Ureter (tissue), 1 donor: Measurements from ENCODE around the gene ACY1. TPM values are rescaled to one million over a fixed set of nuclear protein-coding genes. Genes with fewer than 3 reads are reported as not detected.
"Not testable (repeated sequence)": the region's sequence is repeated elsewhere in the genome, so short reads cannot be mapped to it uniquely, and the experiment has no call there.

Experiments
- DNase-seq: peaks from one replicate; pipeline ENCODE4 v3.0.0-alpha.2; 2020; ENCODE audit warnings: low spot score
- total RNA-seq: library from RNA; stranded (reverse); gene quantifications from one replicate; pipeline ENCODE4 v1.2.4, GENCODE V29; 2023
- donor health status: DM: yes; HTN: yes; CAD: no.

The ACY1 gene
- total RNA-seq, 1 donor from 2014 or later = 72.8 TPM

- no peak for DNase-seq
Observed at GRCh38 chr3:51983578-51984268, 388 bp downstream of the ACY1 start.

DNA sequence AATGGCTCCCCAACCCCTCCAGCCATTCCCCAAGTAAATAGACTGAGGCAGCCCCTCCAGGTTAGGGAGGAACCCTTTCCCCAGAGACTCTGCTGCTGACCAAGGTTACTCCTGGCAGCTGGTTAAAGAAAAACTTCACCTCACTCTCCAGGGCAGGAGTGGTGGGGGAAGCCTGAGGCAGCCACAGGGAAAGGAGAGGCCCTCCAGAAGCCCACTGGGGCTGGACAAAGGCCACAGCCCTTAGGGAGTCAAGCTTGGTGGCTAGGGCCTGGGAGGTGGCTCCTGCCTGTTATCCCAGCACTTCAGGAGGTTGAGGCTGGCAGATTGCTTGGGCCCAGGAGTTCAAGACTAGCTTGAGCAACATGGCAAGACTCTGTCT lies 923 bp downstream of the ACY1 start:
- no peak for DNase-seq

GRCh38 chr3:51985063-51985462 lies 1.7 kb downstream of the ACY1 start:
- no peak for DNase-seq

GRCh38 chr3:51986010-51986947 lies 2.9 kb downstream of the ACY1 start:
- DNase-seq = no peak

- DNase-seq = no peak
Observed at GRCh38 chr3:51987568-51987967, 4.2 kb downstream of the ACY1 start.

DNA sequence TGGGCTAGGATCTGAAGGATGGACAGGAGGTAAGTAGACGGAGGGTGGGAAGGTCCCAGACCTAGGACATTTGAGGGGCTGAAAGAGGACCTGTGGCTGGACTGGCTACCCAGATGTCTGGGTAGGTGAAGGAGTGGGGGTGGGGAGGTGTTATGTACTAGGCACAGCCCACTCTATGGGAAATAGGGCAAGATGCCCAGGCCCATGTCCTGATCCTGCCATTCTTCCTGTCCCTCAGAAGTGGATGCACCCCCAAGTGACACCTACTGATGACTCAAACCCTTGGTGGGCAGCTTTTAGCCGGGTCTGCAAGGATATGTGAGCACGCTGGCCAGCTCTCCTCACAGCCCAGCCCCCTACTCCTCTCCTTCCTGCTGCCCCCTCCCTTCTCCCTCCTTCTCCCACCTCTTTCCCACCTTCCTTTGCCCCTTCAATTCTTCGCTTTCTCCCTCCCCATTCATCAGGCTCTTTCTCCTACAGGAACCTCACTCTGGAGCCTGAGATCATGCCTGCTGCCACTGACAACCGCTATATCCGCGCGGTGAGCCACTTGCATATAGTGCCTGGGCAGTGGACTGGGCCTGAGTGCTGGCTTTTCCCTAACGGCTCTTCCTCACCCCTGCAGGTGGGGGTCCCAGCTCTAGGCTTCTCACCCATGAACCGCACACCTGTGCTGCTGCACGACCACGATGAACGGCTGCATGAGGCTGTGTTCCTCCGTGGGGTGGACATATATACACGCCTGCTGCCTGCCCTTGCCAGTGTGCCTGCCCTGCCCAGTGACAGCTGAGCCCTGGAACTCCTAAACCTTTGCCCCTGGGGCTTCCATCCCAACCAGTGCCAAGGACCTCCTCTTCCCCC lies 5.2 kb downstream of the ACY1 start:
- no peak for DNase-seq

DNA sequence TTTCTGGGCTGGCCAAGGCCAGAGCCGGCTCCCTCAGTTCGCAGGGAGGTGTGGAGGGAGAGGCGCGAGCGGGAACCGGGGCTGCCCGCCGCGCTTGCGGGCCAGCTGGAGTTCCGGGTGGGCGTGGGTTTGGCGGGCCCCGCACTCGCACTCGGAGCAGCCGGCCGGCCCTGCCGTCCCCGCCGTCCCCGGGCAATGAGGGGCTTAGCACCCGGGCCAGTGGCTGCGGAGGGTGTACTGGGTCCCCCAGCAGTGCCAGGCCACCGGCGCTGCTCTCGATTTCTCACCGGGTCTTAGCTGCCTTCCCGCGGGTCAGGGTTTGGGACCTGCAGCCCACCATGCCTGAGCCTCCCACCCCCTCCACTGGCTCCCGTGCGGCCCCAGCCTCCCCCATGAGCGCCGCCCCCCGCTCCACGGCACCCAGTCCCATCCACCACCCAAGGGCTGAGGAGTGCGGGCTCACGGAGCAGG lies 7.2 kb downstream of the ACY1 start:
- not testable (repeated sequence) for DNase-seq

- no peak for DNase-seq
Observed at GRCh38 chr3:51992017-51992682, 8.8 kb downstream of the ACY1 start.

GRCh38 chr3:51993657-51994056 lies 10.3 kb downstream of the ACY1 start:
- DNase-seq = not testable (repeated sequence)

DNA sequence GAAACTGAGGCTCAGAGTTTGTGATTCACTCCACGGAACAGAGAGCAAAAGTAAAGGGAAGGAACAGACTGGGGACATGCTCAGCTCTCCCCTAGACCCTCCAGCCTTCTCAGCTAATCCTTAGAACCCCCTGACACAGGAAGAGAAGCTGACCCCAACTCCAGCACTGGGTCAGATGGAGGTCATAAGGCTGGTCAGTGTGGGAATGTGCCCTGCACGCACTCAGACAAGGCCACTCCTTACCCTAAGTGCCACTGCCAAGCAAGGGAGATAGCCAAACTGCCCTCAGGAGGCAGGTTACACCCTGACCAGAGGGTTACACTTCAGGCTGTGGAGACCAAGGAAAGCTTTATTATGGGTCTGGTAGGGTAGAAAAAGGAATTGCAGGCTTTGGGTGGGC lies 11.2 kb downstream of the ACY1 start:
- DNase-seq = no peak

DNA sequence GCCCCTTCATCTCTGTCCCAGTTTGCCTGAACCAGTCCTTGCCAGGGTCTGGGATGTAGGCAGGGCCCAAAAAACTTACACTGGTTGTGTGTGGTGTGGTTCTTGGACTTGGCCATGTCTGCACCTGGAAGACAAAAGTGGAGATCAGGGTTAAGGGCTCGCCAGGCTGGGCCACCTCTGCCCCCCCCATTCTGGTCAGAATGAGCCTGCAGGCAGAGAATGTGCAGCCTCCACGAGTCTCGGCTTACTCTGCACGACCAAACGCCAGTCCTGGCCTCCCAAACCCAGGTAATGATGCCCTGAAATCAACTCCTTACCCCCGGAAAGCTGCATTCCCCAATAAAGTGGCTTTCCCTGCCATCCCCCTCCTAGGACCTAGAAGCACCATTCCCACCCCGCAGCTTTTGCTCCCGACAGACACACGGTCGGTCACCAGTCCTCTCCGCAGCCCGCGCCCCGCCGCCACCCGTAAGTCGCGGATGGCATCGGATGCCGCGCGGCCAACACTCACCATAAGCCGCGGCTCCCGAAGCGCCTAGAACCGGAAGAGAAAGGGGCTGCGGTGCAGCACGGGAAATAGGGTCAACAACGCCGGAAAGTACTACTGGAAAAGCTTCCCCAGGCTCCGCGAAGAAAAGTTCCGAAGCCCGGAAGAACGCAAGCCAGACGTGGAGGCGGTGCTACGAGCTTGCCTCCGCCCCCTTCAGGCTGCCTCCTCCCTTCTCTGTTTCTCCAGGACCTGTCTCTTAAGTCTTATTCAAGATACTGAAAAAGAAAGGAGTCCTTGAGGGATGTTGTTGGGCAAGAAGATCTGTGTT lies 12.2 kb downstream of the ACY1 start, which contains the start of gene RPL29:
TSS of gene RPL29 (minus strand) at position 550 of the 818 bp plus-strand sequence. CDS start at position 116, 434 bp downstream.
- peak; percentile 95 for DNase-seq

GRCh38 chr3:51997172-51997571 lies 13.8 kb downstream of the ACY1 start:
- no peak for DNase-seq

DNA sequence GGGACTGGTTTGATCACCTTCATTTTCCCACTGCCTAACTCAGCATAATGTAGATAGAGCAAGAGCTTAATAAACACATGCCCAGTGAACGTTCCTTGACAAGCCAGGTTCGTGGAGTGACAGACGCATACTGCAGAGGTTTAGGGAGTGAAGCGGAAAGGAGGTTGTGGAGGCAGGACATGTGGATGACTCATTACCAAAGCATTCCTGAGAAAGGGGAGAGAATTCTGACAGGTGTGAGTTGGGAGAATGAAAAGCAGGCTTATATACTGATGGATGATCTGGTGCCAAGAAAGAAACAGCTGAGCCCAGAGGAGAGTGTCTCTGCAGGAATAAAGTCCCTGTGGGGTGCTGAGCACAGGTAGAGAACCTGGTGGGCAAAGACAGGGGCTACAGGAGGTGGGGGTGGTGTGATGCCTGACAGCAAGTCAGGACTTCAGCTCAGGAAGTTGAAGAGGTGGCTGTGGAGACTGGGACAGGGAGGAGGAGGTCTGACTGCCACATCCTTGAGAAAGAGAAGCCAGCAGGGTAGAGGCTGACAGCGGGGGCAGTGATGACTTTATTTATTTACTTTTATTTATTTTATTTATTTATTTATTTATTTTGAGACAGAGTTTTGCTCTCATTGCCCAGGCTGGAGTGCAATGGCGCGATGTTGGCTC lies 14.7 kb downstream of the ACY1 start:
- no peak for DNase-seq

DNA sequence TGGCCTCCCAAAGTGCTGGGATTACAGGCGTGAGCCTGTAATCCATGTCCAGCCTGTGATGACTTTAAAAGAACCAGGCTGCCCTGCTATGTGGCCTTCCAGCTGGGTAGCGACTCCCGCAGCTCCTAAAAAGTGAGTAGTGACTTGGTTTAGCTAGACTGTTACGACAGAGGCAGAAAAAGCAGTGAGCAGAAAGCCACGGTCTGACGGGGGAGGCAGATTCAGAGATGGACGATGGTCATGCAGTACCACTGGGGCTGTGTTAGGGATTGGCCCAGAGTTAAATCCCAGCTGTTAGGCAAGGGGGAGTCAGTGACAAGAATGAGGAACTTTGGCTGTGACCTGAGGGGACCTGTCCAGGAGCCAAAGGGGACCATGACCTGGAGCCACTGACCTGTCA lies 15.4 kb downstream of the ACY1 start:
- no peak for DNase-seq

- no peak for DNase-seq
Observed at GRCh38 chr3:51999846-52000245, 16.5 kb downstream of the ACY1 start.

- DNase-seq = peak; percentile 68
Observed at GRCh38 chr3:52001443-52001974, 18.2 kb downstream of the ACY1 start.

GRCh38 chr3:52002748-52003147 lies 19.4 kb downstream of the ACY1 start:
- DNase-seq = no peak

- DNase-seq = no peak
Observed at GRCh38 chr3:52004163-52004787, 20.9 kb downstream of the ACY1 start.

GRCh38 chr3:52004906-52005395 lies 21.6 kb downstream of the ACY1 start:
- no peak for DNase-seq
